Natural killer cell treated with Interleukin-12 subunit alpha and Interleukin-12 subunit beta and Interleukin-15 and Interleukin-18, amount 100 ng/mL, for 72 hours (primary cell): ENCODE results near the gene PDCD7. TPM values are rescaled to one million over a fixed set of nuclear protein-coding genes. Genes with fewer than 3 reads are reported as not detected.
"Not testable (repeated sequence)": the region's sequence is repeated elsewhere in the genome, so short reads cannot be mapped to it uniquely, and the experiment has no call there.

Experiments used
- ATAC-seq, 2 donors: fragments of 150-1000 bp; cut with Tn5 transposase in 1 of 2; sonication (Bioruptor Pico), chemical (Tn5 transposase) in 1 of 2; 2 replicates each; pipeline ENCODE4 v1.10.0; 2021
- DNase-seq: peaks from one replicate; pipeline ENCODE4 v3.0.0; 2022; ENCODE audit warnings: low spot score
- H3K27ac Mint-ChIP-seq, 2 donors: 1 replicate in 1 of 2; 2 replicates in 1 of 2; pipeline ENCODE4 v1.8.0; 2022; ENCODE audit warnings: mixed read lengths in 2 of 2, mild to moderate bottlenecking in 1 of 2, moderate library complexity in 1 of 2
- H3K27me3 Mint-ChIP-seq, 2 donors: 1 replicate in 1 of 2; 2 replicates in 1 of 2; pipeline ENCODE4 v1.8.0; 2022; ENCODE audit warnings: mixed read lengths in 2 of 2
- H3K36me3 Mint-ChIP-seq: one replicate; pipeline ENCODE4 v1.8.0; 2022; ENCODE audit warnings: mixed read lengths
- H3K4me1 Mint-ChIP-seq, 2 donors: 1 replicate in 1 of 2; 2 replicates in 1 of 2; pipeline ENCODE4 v1.8.0; 2022; ENCODE audit warnings: low read depth in 2 of 2, mixed read lengths in 2 of 2, mild to moderate bottlenecking in 1 of 2
- H3K4me3 Mint-ChIP-seq: one replicate; pipeline ENCODE4 v1.8.0; 2022; ENCODE audit warnings: mixed read lengths
- H3K9me3 Mint-ChIP-seq: 2 replicates; pipeline ENCODE4 v1.8.0; 2022; ENCODE audit warnings: mixed read lengths
- total RNA-seq, 2 donors: library from RNA; stranded (reverse); gene quantifications; one replicate each; pipeline ENCODE4 v1.2.3, GENCODE V29; 2022

PDCD7 gene
- total RNA-seq, 2 donors from 2014 or later: 30.3 to 41.2 TPM

DNA sequence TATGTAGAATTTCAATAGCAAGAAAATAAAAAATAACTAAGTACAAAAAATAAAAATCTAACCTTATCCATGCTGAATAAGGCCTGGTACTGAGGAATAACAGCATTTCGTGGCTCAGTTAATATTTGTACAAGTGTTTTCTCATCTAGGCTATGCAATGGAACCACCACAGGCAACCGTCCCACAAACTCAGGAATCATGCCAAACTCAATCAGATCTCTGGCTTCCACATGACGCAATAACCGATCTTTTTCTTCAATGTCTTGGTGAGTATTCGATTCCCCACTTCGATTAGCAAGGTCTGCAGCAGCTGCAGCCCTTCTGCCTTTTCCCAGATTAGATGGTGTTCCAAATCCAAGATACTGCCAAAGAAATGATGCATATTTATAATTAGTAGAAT lies 21.1 kb upstream of the PDCD7 start:
- Mint-ChIP-seq H3K4me1 (no peaks in the 10 kb centered on the region), H3K36me3 (peaks cover 29% of the 10 kb centered on the region), H3K4me3 (no peak overlapping the region), H3K9me3 (no peaks in the 10 kb centered on the region), H3K27ac (peak overlapping the region in 1 of 2 donors; percentile 40), H3K27me3 (no peaks in the 10 kb centered on the region)
- no peak for ATAC-seq
- DNase-seq: no peak

DNA sequence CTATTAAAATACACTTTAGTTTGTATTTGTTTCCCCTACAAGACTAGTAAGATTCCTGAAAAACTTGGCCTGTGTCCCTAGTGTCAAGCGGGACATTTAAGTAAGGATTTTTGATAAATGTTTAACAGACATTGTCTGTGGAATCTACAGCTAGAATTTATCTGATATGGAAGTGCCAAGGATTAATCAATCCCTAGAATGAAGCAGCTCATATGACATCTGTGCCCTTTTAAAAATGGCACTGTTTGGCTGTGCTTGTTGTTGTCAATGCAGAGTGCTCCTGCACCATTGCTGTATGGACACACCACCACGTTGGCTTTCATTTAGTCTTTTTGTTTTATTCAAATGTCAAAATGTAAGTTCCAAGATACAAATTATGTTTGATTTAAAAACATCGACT lies 14.3 kb upstream of the PDCD7 start:
- Mint-ChIP-seq H3K4me1 (no peaks in the 10 kb centered on the region), H3K4me3 (no peak overlapping the region), H3K9me3 (no peaks in the 10 kb centered on the region), H3K27ac (no peak overlapping the region), H3K27me3 (no peaks in the 10 kb centered on the region), H3K36me3 (peaks cover 5% of the 10 kb centered on the region)
- DNase-seq (no peak), ATAC-seq (no peak)

DNA sequence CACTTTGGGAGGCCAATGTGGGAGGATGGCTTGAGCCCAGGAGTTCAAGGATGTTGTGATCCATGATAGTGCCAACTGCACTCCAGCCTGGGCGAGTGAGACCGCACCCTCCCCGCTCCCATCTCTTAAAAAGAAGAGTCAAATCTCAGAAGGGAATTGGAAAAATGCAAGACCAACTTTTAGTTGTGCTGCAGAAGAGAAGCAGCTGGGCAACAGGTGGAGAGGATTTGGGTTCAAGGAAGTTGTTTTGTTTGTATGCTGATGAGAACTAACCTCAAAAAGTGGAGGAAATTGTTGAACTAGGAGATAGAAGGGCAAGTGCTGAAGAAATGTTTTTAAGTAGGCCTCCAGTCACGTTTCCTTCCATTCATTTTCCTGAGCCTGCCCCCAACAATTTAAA lies 12.8 kb upstream of the PDCD7 start:
- no peak overlapping the region for H3K4me3 Mint-ChIP-seq
- no peaks in the 10 kb centered on the region for H3K4me1 Mint-ChIP-seq
- ATAC-seq (no peak), DNase-seq (no peak)
- H3K36me3 Mint-ChIP-seq: no peaks in the 10 kb centered on the region
- no peak overlapping the region for H3K27ac Mint-ChIP-seq
- no peaks in the 10 kb centered on the region for H3K9me3 Mint-ChIP-seq
- H3K27me3 Mint-ChIP-seq: no peaks in the 10 kb centered on the region

DNA sequence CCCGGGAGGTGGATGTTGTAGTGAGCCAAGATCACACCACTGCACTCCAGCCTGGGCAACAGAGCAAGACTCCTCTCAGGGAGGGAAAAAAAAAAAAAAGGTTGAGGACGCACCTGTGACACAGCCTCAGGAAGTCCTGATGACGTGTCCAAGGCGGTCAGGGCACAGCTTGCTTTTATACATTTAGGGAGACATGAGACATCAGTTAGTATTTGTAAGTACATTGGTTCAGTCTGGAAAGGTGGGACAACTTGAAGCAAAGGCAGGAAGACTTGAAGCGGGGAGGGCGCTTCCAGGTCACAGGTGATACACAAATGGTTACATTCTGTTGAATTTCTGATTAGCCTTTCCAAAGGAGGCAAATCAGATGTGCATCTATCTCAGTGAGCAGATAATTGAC lies 5.0 kb upstream of the PDCD7 start:
- not testable (repeated sequence) for H3K27ac Mint-ChIP-seq, ATAC-seq, H3K4me1 Mint-ChIP-seq, H3K4me3 Mint-ChIP-seq, DNase-seq, H3K9me3 Mint-ChIP-seq, H3K27me3 Mint-ChIP-seq, H3K36me3 Mint-ChIP-seq

DNA sequence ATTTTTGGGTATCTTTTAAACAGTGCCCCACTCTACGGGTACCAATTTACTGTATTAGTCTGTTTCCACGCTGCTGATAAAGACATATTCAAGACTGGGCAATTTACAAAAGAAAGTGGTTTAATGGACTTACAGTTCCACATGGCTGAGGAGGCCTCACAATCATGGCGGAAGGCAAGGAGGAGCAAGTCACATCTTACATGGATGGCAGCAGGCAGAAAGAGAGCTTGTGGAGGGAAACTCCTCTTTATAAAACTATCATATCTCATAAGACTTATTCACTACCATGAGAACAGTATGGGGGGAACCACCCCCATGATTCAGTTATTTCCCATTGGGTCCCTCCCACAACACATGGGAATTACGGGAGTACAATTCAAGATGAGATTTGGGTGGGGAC lies 4.3 kb upstream of the PDCD7 start:
- not testable (repeated sequence) for H3K4me3 Mint-ChIP-seq, H3K9me3 Mint-ChIP-seq, H3K36me3 Mint-ChIP-seq, DNase-seq, ATAC-seq, H3K27ac Mint-ChIP-seq, H3K4me1 Mint-ChIP-seq, H3K27me3 Mint-ChIP-seq

DNA sequence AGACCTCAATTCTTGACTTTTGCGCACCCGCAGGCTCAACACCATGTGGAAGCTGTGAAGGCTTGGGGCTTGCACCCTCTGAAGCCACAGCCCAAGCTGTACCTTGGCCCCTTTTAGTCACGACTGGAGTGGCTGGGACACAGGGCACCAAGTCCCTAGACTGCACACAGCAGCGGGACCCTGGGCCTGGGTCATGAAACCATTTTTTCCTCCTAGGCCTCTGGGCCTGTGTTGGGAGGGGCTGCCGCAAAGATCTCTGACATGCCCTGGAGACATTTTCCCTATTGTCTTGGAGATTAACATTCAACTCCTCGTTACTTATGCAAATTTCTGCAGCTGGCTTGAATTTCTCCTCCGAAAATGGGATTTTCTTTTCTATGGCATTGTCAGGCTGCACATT lies 3.5 kb upstream of the PDCD7 start:
- not testable (repeated sequence) for H3K27me3 Mint-ChIP-seq, H3K4me1 Mint-ChIP-seq, DNase-seq, H3K36me3 Mint-ChIP-seq, ATAC-seq, H3K27ac Mint-ChIP-seq, H3K4me3 Mint-ChIP-seq, H3K9me3 Mint-ChIP-seq

DNA sequence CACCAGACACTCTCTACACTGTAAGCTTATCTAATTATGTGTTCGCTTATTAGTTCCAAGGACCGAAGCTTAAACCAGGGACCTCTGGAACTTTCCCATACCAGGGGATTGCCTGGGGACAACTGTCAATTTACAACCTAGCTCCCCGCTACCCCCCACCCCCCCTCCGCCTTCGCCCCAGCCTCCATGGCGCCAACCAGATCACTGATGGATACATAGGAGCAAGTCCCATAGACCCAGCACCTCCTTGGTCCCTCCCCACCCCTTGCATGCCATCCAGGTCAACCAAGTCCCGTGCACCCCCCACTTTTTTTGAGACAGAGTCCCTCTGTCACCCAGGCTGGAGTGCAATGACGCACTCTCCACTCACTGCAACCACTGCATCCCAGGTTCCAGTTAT lies 930 bp upstream of the PDCD7 start:
- Mint-ChIP-seq H3K27me3 (no peaks in the 10 kb centered on the region), H3K4me1 (peaks cover 11 to 17% of the 10 kb centered on the region in 2 donors), H3K9me3 (no peaks in the 10 kb centered on the region), H3K27ac (peak overlapping the region; percentile 93 to 98), H3K36me3 (peaks cover 6% of the 10 kb centered on the region), H3K4me3 (peak overlapping the region; percentile 99)
- no peak for DNase-seq
- no peak for ATAC-seq

DNA sequence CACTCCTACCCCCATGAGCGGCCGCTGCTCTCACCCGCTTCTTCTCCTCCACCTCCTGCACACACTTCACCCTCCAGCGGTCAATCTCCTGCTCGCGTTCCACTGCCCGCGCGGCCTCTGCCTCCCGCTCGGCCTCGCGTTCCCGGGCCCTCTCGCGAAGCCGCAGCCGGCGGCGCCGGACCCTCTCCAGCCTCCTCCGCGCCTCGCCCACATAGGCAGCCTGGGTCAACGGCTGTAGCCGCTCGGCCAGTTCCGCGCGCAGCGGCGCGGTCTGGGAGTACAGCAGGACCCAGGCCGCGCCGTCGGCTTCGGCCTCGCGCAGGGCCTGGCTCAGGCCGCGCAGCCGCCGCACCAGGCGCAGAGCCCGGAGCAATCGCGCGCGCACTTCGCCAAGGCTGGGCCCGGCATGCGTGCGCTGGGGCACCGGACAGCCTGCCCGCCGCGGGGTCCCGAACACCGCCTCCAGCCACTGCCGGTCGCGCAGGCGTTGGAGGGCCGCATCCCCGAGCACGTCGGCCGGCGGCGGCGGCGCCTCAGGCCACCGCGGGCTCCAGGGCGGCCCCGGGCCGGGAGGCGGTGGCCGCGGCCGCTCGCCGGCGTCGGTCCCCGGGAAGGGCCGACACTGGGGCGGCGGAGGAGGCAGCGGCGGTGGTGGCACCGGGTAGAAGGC lies 595 bp downstream of the PDCD7 start:
- Mint-ChIP-seq H3K4me3 (peak overlapping the region; percentile 84), H3K27me3 (no peaks in the 10 kb centered on the region), H3K9me3 (no peaks in the 10 kb centered on the region), H3K27ac (peak overlapping the region; percentile 93 to 98), H3K4me1 (peaks cover 15 to 20% of the 10 kb centered on the region in 2 donors), H3K36me3 (peaks cover 9% of the 10 kb centered on the region)
- ATAC-seq: peak; percentile 71 to 77
- DNase-seq: peak; percentile 65

DNA sequence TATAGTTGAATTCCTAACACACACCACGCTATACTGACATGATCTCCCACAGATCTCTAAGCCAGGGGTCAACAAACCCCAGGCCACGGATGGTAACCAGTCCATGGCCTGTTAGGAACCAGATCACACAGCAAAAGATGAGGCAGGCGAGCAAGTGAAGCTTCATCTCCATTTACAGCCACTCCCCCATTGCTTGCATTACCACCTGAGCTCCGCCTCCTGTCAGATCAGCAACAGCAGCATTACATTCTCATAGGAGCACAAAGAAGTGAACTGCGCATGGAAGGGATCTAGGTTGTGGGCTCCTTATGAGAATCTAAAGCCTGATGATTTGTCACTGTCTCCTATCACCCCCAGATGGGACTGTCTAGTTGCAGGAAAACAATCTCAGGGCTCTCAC lies 2.7 kb downstream of the PDCD7 start:
- no peak for DNase-seq
- H3K27me3 Mint-ChIP-seq: no peaks in the 10 kb centered on the region
- H3K4me3 Mint-ChIP-seq: no peak overlapping the region
- peaks cover 21 to 28% of the 10 kb centered on the region in 2 donors for H3K4me1 Mint-ChIP-seq
- ATAC-seq: no peak
- H3K9me3 Mint-ChIP-seq: no peaks in the 10 kb centered on the region
- peaks cover 16% of the 10 kb centered on the region for H3K36me3 Mint-ChIP-seq
- H3K27ac Mint-ChIP-seq: no peak overlapping the region

DNA sequence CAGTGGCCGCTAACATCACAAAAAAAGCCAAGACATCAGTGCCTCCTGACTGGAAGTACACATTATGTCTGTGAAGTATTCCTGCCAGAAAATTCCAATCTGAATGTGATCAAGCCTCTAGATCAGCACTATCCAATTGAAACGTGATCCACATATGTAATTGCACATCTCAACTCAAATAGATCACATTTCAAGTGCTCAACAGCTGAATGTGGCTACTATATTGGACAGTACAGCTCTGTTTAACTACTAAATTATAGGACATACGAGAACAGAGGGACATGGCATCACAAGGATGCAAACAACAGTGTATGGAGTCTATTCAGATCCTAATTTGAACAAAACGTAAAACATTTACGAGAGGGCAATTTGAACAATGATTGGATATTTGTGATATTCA lies 18.1 kb downstream of the PDCD7 start:
- H3K9me3 Mint-ChIP-seq: no peaks in the 10 kb centered on the region
- H3K4me3 Mint-ChIP-seq: no peak overlapping the region
- ATAC-seq: no peak
- H3K4me1 Mint-ChIP-seq: peaks cover 0 to 4% of the 10 kb centered on the region in 2 donors
- no peaks in the 10 kb centered on the region for H3K27me3 Mint-ChIP-seq
- peaks cover 21% of the 10 kb centered on the region for H3K36me3 Mint-ChIP-seq
- no peak overlapping the region for H3K27ac Mint-ChIP-seq
- DNase-seq: no peak

DNA sequence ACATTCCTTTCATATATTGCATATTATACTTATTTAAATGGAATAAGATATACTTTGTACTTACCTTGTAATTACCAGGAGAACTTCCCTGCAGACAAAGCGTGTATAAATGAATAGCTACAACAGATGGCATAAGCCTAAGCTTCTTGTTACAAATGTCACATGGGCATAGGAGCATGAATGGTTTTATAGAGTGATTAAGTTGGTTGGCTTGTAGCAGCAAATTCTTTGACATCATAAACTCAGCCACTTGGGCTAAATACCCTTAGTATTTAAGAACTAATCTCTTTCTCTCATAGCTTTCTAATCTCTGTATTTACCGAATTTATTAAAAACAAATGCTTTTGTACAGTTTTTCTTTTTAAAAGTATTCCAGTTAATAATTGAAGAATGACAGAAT lies 18.5 kb downstream of the PDCD7 start, which contains the start of gene UBAP1L:
TSS of gene UBAP1L (minus strand) at position 115 of the 400 bp plus-strand sequence. CDS start 8,985 bp downstream, outside the sequence.
- H3K36me3 Mint-ChIP-seq: peaks cover 21% of the 10 kb centered on the region
- no peaks in the 10 kb centered on the region for H3K27me3 Mint-ChIP-seq
- peaks cover 0 to 4% of the 10 kb centered on the region in 2 donors for H3K4me1 Mint-ChIP-seq
- H3K9me3 Mint-ChIP-seq: no peaks in the 10 kb centered on the region
- no peak within 1 kb of the TSS for H3K4me3 Mint-ChIP-seq
- DNase-seq (no peak), ATAC-seq (no peak)
- H3K27ac Mint-ChIP-seq: no peak within 1 kb of the TSS

DNA sequence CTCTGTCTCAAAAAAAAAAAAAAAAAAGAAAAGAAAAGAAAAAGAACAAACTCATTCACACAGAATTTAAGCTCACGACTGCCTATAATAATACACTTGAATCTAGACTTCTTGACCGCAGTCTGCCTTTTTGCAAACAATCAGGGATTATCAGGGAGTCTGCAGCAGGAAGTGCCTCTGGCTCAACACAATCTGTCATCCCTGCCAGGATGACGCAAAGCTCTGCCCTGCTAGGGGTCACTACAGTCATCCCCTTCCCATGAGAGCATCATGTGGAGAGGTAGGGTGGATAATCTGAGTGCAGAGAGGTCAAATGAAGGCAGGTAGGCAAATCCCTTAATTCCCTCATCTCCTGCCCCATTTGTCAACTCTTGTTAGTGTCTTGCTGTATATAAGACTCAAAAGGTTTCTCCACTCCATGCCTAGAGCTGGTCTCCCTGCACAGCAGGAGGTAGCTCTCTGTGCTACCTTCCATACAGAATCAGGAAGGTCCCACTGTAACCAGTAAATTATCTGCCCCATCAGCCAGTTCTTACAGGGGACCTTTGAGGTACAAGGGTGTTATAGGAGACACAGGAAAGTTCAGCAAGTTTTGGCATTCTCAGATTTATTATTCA lies 22.8 kb downstream of the PDCD7 start:
- H3K27ac Mint-ChIP-seq: peak overlapping the region in 1 of 2 donors; percentile 58
- H3K4me1 Mint-ChIP-seq: peaks cover 0 to 4% of the 10 kb centered on the region in 2 donors
- no peaks in the 10 kb centered on the region for H3K27me3 Mint-ChIP-seq
- no peaks in the 10 kb centered on the region for H3K9me3 Mint-ChIP-seq
- H3K36me3 Mint-ChIP-seq: peaks cover 6% of the 10 kb centered on the region
- DNase-seq (no peak), ATAC-seq (no peak)
- no peak overlapping the region for H3K4me3 Mint-ChIP-seq

DNA sequence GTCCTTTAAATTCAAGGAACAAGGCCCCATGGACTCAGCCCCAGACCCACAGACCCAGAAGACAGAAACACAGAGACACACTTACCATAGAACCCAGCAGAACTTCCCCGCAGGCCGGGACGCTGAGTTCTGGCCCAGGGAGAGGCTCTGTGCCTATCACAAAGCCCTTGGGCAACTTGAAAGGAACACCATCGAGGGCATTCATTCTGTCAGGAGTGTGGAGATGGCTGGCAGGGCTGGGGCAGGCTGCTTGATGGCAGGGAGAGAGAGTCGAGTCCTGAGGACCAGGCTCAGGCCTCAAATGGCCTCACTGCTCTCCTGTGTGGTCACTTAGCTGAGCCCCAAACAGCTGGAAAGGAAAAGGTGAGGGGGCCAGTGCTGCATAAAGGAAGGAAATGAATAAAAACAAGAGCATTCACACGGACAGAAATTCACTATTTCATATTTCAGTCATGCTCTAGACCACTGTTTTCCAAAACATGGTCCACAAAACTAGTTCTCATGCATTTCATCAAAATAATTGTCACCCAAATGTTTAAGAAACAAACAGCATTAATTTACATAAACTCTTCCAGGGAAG lies 27.5 kb downstream of the PDCD7 start:
- H3K4me3 Mint-ChIP-seq: no peak overlapping the region
- no peaks in the 10 kb centered on the region for H3K36me3 Mint-ChIP-seq
- no peaks in the 10 kb centered on the region for H3K27me3 Mint-ChIP-seq
- no peaks in the 10 kb centered on the region for H3K9me3 Mint-ChIP-seq
- H3K4me1 Mint-ChIP-seq: peaks cover 5 to 10% of the 10 kb centered on the region in 2 donors
- ATAC-seq (no peak), DNase-seq (no peak)
- no peak overlapping the region for H3K27ac Mint-ChIP-seq

DNA sequence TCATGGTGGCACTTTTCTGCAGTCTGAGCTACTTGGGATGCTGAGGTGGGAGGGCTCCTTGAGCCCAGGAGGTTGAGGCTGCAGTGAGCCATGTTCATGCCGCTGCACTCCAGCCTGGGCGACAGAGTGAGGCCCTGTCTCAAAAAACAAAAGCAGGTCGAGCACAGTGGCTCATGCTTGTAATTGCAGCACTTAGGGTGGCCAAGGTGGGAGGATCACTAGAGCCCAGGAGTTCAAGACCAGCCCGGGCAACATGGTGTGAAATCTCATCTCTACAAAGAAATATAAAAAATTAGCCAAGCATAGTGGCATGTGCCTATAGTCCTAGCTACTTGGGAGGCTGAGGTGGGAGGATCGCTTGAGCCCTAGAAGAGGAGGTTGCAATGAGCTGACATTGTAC lies 28.6 kb downstream of the PDCD7 start:
- DNase-seq (no peak), ATAC-seq (no peak)
- no peaks in the 10 kb centered on the region for H3K9me3 Mint-ChIP-seq
- peaks cover 5 to 10% of the 10 kb centered on the region in 2 donors for H3K4me1 Mint-ChIP-seq
- no peak overlapping the region for H3K27ac Mint-ChIP-seq
- no peaks in the 10 kb centered on the region for H3K36me3 Mint-ChIP-seq
- H3K4me3 Mint-ChIP-seq: no peak overlapping the region
- no peaks in the 10 kb centered on the region for H3K27me3 Mint-ChIP-seq
